Activated T-helper 9 cell treated with anti-CD3 and anti-CD28 coated beads, Interleukin-2, amount 50 U/mL, for 16 hours (primary cell): ENCODE measurements around the gene DNAAF8.

Experiments
- DNase-seq: peaks from one replicate; pipeline ENCODE4 v3.0.0-alpha.2; 2020; ENCODE audit warnings: low read depth

Gene DNAAF8

DNA sequence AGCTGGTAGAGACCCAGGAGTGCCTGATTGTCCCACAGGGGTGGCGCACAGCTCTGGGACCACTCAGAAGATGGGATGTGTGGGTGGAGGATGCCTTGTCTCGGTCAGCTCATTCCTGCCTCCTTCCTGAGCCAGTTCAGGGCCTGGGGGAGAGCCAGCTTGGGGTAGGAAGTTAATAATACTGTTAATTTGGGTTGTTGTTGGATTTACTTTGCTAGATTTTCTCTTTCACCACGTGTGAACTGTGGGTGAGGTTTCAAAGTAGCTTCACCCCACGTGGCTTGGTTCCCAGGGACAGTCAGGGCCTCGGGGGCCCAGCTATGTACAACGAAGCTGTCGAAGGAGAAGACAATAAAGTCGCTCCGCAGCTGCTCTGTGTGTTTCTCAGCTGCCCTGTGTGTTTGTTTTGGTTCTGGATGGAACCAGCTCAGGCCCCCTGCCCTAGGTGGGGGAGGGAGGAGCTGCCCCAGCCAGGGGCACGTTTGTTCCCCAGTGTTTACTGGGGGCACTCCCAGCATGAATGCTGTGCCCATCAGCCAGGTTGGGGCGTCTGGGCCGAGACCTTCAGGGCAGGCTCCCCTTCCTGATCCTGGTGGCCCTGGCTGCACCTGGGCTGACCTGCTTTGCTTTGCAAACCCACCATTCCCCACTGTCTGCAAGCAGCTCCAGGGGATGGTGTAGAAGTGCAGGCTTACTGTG lies 38.7 kb upstream of the DNAAF8 start:
- no peak for DNase-seq

DNA sequence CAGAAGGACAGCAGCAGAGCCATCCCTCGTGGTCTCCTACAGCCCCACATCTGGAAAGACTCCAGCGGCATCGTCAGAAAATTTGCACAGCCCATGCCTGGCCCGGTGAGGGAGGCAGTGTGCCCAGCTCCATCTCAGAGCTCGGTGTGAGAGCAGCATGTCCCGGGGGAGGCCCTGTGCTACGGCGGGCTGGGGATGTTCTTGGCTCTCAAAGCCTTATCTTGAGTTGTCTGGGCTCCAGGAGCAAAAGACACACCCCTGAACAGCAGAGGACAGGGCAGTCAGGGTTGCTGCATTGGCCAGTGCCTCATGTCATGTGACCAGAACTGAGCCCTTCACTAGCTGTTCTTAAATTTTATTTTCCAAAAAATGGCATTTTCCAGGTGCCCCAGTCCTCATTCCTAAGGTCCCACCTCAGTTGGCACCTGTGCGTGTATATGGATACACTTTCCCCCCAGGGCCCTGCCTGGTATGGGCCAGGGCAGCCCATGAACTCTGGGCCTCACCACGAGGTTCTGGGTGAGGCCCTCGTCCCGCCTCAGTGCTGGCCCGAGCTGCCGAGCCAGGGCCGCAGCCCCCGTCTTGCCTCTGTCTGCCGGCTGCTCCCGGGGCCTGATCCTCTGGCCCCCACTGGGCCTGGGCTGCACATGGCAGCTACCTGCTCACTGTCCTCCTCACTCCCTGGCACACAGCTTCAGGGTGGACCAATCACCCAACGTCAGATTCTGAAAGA lies 38.0 kb upstream of the DNAAF8 start:
- DNase-seq, result no peak

DNA sequence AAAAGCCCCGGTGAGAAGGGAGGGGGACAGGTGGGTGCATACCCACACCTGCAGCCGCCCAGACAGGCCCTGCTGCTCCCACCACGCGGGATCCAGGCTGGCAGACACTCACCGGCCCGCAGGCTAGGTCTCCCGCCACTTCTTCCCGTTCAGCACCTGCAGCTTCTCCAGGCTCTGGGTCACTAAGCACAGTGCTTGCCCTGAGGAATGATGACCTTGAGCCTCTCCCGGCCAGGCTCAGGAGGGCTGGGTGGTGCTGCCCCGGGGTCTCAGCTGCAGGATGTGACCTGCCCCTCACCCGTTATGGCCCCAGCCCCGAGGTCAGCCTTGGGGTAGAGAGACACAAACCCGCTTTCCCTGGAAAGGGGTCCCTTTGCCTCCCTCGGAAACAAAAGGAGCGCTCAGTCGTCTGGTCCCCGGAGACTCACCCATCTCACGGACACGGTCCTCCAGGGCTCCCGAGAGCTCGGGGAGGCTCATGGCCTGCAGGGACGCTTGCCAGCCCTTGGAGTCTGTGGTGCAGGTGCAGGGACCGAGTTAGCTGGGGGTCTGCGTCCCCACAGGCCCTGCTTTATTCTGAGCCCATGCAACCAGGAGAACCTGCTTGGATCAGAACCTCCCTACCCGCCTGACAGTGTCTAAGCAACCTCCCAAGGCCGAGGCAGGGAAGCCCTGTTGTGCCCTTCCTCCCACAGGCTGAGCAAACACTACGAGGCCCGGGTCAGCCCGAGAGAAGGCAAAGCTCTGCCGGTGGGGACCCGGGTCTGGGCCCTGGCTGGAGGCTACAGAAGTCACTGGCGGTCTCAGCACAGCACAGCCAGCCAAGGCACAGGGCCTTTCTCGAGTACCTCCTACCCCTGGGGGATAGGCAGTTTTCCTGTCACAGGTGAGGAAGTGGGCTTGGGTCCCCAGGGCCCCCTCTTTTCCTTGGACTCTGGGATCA lies 37.2 kb upstream of the DNAAF8 start:
- no peak for DNase-seq

DNA sequence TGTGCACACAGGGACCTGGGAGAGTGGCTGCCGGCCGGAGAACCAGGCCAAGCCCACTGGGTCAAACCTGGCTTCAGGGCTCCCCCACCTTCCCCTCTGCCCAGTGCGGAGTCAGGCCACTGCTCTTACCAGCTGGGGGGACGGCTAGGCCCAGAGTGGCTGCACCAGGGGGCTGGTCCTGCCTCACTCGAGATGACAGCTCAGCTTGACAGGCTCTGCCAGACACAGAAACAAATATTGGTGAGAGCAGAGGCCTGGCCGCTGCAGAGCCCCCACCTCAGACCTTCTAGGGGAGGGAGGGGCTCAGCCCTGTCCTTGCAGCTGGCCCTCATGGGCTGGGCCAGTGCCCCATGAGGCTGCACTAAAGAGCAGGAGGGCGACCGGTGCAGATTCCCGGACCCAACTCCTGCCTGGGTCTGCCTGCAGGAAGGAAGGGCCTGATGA lies 36.5 kb upstream of the DNAAF8 start:
- no peak for DNase-seq

DNA sequence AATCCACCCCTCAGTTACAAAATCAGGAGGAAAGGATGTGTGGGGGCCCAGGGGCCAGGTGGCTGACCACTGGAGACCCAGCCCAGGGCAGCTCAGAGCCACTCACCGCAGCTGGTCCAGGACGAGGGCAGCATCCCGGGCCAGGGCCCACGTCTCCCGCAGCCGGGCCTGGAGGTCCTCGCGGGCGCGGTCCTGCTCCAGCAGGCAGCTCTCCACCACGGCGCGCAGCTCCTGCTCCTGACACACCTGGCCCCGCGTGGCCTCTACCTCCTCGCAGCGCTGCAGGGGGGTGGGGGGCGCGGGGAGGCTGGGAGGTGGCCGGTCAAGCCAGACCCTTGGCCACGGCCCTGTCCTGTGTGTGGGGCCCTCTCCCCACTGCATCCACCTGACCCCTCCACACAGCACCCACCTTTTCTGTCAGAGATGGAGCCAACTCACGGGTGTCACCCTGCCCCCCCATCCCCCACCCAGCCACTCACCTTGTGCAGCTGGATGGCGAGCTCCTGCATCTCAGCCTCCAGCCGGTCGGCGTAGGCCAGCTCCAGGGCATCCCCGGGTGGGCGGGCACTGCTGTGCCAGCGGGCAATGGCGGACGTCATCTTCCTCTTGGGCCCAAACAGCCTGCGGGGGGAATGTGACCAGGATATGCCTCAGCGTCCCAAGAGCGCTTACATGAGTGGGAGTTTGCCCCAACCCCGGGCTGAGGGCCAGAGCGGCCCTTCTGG lies 35.9 kb upstream of the DNAAF8 start:
- no peak for DNase-seq

DNA sequence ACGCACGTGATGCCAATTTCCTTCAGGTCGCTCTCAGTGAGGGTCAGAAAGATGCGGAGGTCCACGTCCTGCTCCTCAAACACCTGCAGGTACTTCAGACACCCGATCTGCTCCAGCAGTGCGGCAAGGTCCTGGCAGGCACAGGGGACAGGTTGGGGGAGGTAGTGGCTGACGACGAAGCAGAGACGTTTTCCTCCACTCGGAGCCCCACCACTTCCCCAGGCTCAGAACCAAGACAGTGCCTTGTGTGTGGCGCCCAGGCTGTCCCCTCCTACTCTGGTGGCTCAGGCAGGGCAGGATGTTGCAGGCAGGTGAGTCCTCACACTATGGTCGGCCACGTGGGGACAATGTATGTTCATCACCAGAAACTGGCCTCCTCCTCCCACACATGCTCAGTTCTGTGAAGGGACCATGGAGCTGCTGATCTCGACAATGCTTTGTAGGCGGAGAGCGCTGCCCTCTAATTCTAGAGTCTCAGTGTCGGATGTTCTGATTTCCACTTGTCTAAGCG lies 35.2 kb upstream of the DNAAF8 start:
- DNase-seq, result no peak

DNA sequence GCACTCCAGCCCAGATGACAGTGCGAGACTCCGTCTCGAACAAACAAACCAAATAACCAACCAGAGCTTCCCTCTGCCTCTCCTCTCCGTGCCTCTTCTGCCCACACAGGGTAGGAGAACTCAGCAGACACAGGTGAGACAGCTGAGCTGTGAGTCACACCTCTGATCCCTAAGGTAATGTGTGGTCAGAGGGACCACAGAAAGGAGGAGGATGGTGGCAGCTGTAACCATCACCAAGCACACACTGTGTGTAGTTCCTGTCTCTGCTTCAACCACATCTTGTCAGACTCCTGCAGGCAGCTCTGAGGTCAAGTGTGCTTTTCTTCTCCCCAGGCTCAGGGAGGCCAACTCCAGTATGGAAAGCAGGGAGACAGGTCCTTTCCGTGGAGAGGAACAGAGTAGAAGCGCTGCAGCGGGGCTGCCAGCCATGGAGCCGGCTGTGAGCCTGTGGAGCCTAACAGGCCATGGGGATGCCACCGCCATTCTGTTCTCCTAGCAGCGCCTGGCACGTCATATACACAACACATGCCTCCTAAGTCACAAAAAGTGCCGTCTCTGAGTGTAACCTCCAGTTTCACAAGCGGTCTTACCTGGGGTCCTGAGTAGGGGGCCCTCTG lies 33.8 kb upstream of the DNAAF8 start:
- no peak for DNase-seq

DNA sequence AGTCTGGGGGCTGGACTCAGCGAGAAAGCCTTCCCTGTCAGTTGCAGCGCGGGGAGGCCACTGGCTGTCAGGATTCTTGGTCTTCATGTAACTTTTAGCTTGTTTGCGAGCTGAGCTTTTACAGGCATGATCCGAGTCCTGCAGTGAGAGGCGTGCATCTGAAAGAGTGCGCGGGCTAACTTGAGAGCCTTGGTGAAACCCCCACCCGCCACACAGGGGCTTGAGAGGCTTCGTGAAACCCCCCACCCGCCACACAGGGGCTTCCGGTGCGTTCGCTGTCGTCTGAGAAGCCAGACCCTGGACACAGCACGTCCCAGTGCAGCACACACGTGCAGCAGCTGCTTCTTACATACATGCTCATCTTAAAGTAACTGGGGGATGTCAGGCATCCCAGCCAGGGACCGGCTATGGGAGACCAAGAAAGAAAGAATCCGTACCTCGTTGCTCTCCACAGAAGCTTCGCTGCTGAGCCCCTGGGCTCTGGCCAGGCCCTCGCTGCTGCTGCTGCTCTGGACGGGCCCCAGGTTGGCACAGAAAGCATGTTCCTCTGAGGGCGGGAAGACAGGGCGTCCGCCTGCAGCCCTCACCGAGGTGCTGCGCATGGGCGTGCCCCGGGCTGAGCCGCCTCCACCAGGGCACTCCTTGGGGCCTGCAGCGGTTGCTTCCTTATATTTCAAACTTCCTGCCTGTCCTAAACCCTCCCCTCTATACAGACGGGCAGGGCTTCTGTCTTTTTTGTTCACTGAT lies 33.2 kb upstream of the DNAAF8 start:
- no peak for DNase-seq

DNA sequence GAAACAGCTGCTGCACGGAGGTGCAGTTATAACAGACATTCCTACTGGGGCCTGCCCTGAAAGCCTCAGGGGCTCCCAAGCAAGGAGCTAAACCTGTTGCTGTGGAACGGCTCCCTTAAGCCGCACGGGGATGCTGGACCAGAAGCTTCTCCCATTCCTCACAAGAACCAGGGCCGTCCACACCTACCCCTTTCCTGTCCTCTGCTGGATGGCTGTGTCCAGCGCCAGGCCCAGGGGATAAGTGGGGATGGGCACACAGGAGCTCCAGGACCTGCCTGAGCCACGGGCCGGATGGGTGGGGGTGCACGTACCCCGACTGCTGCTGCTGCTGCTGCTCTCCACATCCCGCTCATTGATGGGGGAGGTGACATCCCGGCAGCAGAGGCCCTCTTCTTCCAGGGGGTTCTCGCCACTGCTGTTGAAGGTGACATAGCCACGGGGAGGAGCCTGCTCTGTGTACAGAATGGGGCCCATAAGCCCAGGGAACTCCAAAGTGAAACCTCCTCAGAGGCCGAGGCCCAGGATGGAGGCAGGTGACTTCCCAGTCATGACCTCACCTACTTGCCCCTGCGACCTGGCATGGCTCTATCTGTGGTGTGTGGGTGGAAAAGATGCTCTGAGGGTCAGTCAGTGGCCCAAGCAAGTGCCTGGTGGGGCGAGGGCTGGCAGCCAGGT lies 32.4 kb upstream of the DNAAF8 start:
- DNase-seq, result no peak

DNA sequence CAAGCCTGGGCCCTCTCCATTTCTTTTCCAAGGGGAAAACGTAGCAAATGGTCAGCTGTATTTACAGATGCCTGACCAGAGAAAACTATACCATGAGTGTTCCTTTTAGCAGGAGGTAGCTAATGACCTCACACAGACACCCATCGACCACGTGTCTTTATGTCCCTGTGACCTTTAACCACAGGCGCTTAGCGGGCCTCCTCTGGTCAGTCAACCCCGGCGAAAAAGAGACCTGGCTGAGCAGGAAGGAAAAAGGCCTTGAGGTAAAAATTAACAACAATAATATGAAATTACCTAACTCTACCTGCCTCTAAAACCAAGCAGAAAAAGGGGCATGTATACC lies 31.9 kb upstream of the DNAAF8 start:
- no peak for DNase-seq

DNA sequence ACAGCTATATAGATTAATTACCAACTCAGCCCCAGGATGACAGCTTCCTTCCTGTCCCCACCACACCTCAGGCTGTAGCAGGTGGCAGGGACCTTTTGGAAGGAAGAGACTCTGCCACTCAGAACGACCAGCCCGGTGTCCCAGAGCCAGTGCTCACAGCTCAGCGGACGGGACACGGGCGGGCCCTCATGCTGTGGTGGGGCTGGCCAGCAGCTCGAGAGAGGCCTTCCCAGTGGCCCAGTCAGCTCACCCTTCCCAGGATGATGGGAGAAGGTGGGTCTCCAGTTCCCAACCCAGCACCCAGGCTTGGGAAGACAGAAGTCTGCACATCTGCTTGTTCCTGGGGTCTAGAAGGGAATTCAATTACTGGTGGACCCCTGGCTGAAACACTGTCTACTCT lies 30.4 kb upstream of the DNAAF8 start:
- no peak for DNase-seq

DNA sequence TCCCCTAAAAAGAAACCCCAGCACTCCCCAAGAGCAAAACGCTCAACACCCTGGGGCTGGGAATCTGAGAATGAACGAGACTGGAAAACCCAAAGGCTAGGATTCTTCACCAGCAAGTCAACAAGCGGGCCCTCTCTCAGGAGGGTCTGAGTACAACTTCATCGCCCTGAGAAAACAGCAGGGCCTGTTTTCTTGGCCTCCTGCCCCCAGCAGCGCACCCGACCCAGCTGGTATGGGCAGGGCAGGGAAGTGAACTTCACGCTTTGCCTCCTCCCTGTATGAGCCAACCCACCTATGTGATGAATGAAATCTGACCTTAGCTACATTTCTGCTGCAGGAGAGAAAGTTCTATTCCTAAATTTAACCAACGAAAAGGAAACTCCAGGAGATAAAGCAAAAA lies 29.8 kb upstream of the DNAAF8 start:
- DNase-seq, result no peak

DNA sequence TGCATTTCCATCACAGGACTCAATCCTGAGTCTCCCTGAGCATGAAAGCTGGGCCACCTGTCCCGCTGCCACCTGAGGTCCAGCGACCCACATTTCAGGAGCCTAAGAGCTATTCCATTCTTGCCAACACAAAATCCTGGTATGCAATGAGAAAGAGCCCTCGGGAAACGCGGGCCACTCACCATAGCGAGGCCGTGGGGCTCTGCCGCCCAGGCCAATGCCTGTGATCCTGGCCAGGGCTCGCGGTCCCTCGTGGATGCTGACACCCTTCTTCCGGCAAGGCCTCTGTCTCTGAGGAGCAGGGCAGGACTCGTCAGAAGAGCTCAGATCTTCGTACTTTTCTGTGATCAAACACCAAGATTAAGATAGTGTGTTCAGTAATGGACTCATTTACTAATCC lies 29.4 kb upstream of the DNAAF8 start:
- DNase-seq, result no peak

DNA sequence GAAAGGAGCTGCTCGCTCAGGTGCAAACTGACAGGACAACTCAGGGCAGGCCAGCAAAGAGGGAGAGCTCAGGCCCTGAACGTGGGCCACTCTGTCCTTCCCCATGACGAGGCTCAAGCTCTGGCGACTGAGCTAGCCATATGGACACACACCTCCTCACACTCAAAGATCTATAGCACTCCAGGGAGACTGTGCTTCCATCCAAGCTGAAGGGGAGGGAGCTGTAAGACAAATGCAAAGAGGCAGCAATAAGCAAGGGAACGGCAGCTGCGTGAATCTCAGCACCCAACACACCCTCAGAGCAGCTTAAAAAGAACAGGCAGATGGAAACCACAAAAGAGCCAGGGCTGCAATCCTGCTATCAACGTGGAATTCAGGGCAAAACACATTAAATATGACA lies 27.5 kb upstream of the DNAAF8 start:
- no peak for DNase-seq

DNA sequence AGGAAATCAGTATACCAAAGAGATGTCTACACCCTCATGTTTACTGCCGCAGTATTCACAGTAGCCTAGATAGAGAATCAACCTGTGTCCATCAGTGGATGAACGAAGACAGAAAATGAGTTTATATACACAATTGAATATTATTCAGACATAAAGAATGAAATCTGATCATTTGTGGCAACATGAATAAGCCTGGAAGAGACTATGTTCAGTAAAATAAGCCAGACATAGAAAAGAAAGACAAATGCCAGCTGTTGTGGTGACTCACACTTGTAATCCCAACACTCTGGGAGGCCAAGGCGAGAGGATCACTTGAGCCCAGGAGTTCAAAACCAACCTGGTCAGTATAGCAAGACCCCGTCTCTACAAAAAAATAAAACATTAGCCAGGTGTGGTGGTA lies 24.9 kb upstream of the DNAAF8 start:
- no peak for DNase-seq

DNA sequence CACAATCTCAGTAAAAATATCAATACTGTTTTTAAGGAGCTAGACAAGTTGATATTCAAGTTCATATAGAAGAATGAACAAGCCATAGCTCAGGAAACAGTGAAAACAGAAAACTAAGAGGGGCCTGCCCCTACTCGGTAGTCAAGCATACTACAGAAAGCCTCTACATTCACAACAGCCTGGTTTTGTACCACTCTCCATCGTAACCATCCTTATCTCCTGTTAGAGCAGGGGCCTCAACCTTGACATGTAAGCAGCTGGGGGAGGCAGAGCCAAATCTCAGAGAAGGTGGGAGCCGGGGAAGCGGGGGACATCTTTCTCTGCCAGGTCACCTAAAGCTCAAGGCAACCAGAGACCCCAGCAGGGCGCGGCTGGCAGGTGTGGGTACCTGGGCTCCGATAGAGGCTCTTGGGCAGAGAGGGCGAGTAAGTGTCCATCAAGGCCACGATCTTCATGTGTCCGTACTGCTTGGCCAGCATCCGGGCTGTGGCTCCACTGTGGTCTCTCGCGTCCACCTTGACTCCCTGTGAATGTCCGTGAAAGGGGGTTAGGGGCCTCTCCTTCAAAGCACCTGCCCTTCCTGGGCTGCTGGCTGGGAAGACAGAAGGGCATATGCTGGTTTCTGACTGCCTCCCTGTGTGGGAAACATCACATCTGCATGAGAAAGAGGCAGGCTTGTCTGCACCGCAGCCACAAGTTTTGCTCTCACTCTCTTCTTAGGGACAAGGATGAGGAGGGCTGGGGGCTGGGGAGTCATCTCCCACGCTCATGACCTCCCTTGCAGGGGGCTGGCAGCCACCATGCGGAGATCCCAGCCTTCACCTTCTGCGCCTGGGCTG lies 20.5 kb upstream of the DNAAF8 start:
- no peak for DNase-seq

DNA sequence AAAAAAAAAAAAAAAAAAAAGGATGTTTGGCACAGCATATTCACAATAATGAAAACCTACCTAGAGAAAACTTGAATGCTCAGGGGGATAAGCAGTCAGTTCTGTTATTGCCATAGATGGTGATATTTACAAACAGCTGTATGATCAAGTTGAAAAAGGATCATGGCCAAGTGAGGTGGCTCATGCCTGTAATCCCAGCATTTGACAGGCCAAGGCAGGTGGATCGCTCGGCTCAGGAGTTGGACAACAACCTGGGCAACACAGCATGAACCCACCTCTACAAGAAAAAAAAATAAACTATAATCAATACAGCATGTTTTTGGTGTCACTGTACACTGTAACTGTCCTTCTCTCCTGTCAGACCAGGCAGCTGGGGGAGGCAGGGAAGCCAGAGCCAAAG lies 19.3 kb upstream of the DNAAF8 start:
- no peak for DNase-seq

DNA sequence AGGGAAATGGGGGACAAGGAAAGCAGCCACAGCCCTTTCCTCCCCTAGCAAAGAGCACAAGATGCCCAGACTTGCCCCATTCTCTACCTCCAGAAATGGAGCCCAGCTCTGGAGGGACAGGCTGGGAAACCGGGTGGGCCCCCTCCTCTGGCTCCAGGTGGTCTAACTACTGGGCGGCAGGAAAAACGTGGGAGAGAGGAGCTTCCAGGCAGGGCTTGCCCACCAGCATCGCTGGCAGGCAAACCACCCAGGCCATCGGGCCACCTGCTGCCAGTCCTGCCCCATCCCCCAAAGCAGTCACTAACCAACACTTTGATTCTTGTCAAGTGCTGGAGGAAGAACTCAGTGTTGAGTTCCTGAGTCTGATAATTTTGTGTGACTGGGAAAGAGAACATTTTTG lies 15.9 kb upstream of the DNAAF8 start:
- no peak for DNase-seq

DNA sequence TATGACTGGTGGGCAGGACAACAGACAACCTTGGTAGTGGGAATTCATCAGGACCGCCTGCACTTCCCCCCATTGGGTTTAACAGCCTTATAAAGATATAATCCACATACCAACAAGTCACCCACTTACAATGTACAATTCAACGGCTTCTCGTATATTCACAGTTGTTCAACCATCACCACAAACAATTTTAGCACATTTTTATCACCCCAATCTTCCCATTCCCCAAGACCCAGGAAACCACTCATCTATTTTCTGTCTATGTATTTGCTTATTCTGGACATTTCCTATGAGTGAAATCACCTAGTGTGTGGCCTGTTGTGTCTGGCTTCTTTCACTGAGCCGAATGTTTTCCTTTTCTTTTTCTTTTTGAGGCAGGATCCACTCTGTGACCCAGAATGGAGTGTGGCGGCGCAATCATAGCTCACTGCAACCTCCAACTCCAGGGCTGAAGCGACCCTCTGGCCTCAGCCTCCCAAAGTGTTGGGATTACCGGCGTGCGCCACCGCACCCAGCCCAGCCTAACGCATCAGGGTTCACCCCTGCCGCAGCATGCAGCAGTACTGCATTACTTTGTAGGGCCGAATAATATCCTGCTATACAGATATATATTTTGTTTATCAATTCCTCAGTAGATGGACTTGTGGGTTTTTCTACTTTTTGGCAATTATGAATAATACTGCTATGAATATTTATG lies 11.1 kb upstream of the DNAAF8 start:
- no peak for DNase-seq
